ENCODE results near the gene DNASE1. TPM values are rescaled to one million over a fixed set of nuclear protein-coding genes. Genes with fewer than 3 reads are reported as not detected.

Gene DNASE1
- total RNA-seq, 1 experiment from 2014 or later: 11.0 TPM

GRCh38 chr16:3643095-3643730 is 11.3 kb upstream of the DNASE1 start:
- Histone ChIP-seq H2AFZ (ENCODE audit: low read depth, low read length, poor library complexity, severe bottlenecking) (no peak overlapping the region), H3K27me3 (ENCODE audit: insufficient read depth, low read length) (no peaks in the 10 kb centered on the region), H4K20me1 (ENCODE audit: insufficient read depth) (no peaks in the 10 kb centered on the region), H3K9me2 (ENCODE audit: insufficient read depth) (no peaks in the 10 kb centered on the region), H3K4me3 (replicated peaks in 1 of 2; ENCODE audit: low read depth in 1 of 2, low read length in 2 of 2) (peak overlapping the region in 1 of 2 experiments; percentile 29; a peak in 1 of 4 replicates), H3K9me3 (ENCODE audit: control insufficient read depth in 1 of 2, insufficient read depth in 1 of 2, low read depth in 1 of 2, low read length in 2 of 2) (no peaks in the 10 kb centered on the region), H3K4me2 (ENCODE audit: low read length) (peak overlapping the region; percentile 69), H3K9ac (ENCODE audit: low read length) (peak overlapping the region; percentile 12; the same call in 1 of the 2 replicates), H3K36me3 (ENCODE audit: control insufficient read depth in 1 of 2, insufficient read depth in 2 of 2, low read length in 2 of 2) (no peaks in the 10 kb centered on the region), H3K4me1 (ENCODE audit: control insufficient read depth in 1 of 2, insufficient read depth in 2 of 2, low read length in 2 of 2) (peaks cover 41 to 44% of the 10 kb centered on the region in 2 experiments), H3K27ac (ENCODE audit: low read depth, low read length) (peak overlapping the region; percentile 60; the same call in 1 of the 2 replicates), H3K79me2 (ENCODE audit: insufficient read depth, low read length) (no peaks in the 10 kb centered on the region)
- CTCF ChIA-PET: interaction anchor here (1.5 kb wide), 1 partner anchor 11 kb away, joined by 7 read pairs; no protein-coding TSS in a partner anchor
- RAD21 ChIA-PET (ENCODE audit: low non-redundant PET in 1 of 2, low total read pairs in 2 of 2, uncharacterized antibody in 2 of 2, unreplicated experiment in 2 of 2): no interaction called here
- TF ChIP-seq CBX3 (IDR thresholded peaks at IDR 0.05; ENCODE audit: low read depth) (no peak), SRF (IDR thresholded peaks at IDR 0.05; ENCODE audit: low read depth) (no peak)
- BruUV-seq (replicated peaks): no TSS peak
- DNase-seq (ENCODE audit: low read depth, low spot score) (no peak), ATAC-seq (no peak)
- POLR2A ChIA-PET: no interaction called here
- intact Hi-C loops (cut with micrococcal nuclease): no loop called here

- H3K27ac ChIP-seq (ENCODE audit: low read depth, low read length): peak overlapping the region; percentile 75; the same call in 1 of the 2 replicates
- no TSS peak for BruUV-seq (replicated peaks)
- intact Hi-C loops (cut with micrococcal nuclease): no loop called here
- TF ChIP-seq TCF7L2 (IDR thresholded peaks at IDR 0.05; ENCODE audit: borderline replicate concordance, extremely low read depth, insufficient read depth, insufficient read length) (no peak), ATF3 (IDR thresholded peaks at IDR 0.05) (no peak), ZFX (IDR thresholded peaks at IDR 0.05) (no peak), RAD21 (IDR thresholded peaks at IDR 0.05; ENCODE audit: low read depth) (no peak), JUND (IDR thresholded peaks at IDR 0.05) (no peak)
- no peaks in the 10 kb centered on the region for H3K9me2 ChIP-seq (ENCODE audit: insufficient read depth)
- no peak overlapping the region for H3K4me2 ChIP-seq (ENCODE audit: low read length)
- H4K20me1 ChIP-seq (ENCODE audit: insufficient read depth): no peaks in the 10 kb centered on the region
- peaks cover 41 to 44% of the 10 kb centered on the region in 2 experiments for H3K4me1 ChIP-seq (ENCODE audit: control insufficient read depth in 1 of 2, insufficient read depth in 2 of 2, low read length in 2 of 2)
- H3K27me3 ChIP-seq (ENCODE audit: insufficient read depth, low read length): no peaks in the 10 kb centered on the region
- H2AFZ ChIP-seq (ENCODE audit: low read depth, low read length, poor library complexity, severe bottlenecking): no peak overlapping the region
- no peak overlapping the region for H3K9ac ChIP-seq (ENCODE audit: low read length)
- no peak for DNase-seq (ENCODE audit: low read depth, low spot score)
- no peak for ATAC-seq
- RAD21 ChIA-PET (ENCODE audit: low non-redundant PET in 1 of 2, low total read pairs in 2 of 2, uncharacterized antibody in 2 of 2, unreplicated experiment in 2 of 2): no interaction called here
- POLR2A ChIA-PET: no interaction called here
- H3K79me2 ChIP-seq (ENCODE audit: insufficient read depth, low read length): no peaks in the 10 kb centered on the region
- H3K36me3 ChIP-seq (ENCODE audit: control insufficient read depth in 1 of 2, insufficient read depth in 2 of 2, low read length in 2 of 2): no peaks in the 10 kb centered on the region
- no peaks in the 10 kb centered on the region for H3K9me3 ChIP-seq (ENCODE audit: control insufficient read depth in 1 of 2, insufficient read depth in 1 of 2, low read depth in 1 of 2, low read length in 2 of 2)
- H3K4me3 ChIP-seq (replicated peaks in 1 of 2; ENCODE audit: low read depth in 1 of 2, low read length in 2 of 2): no peak overlapping the region
- CTCF ChIA-PET: interaction anchor here (0.9 kb wide), 1 partner anchor 9 kb away, joined by 3 read pairs; no protein-coding TSS in a partner anchor
Observed at GRCh38 chr16:3645108-3645503, 9.4 kb upstream of the DNASE1 start.

Measured in HCT116 (cell line).